Measurements from ENCODE around the gene IMPA2. TPM values are rescaled to one million over a fixed set of nuclear protein-coding genes. Genes with fewer than 3 reads are reported as not detected.

Gene IMPA2
- total RNA-seq, 1 experiment from 2014 or later = 22.4 TPM

- no peak for DNase-seq (ENCODE audit: low spot score)
- H3K27me3 ChIP-seq (replicated peaks; ENCODE audit: insufficient read depth, low read depth, low read length, poor library complexity) = no peaks in the 10 kb centered on the region
- no peak overlapping the region for H3K4me3 ChIP-seq (ENCODE audit: low read depth, low read length, poor library complexity, severe bottlenecking)
- no peaks in the 10 kb centered on the region for H3K36me3 ChIP-seq (ENCODE audit: insufficient read depth, low read length, poor library complexity, severe bottlenecking)
- TF ChIP-seq EZH2 (IDR thresholded peaks at IDR 0.05; ENCODE audit: borderline replicate concordance, low read depth, low read length, poor library complexity, severe bottlenecking) (no peak), CTCF (conservative IDR thresholded peaks at IDR 0.05; ENCODE audit: low read depth, low read length) (no peak)
- POLR2A ChIA-PET (ENCODE audit: low non-redundant PET) = no interaction called here
- intact Hi-C loops (cut with micrococcal nuclease; ENCODE audit: unreplicated experiment) = no loop called here
- no peaks in the 10 kb centered on the region for H3K9me3 ChIP-seq (ENCODE audit: low read depth, low read length, poor library complexity, severe bottlenecking)
- BruUV-seq (replicated peaks) = no TSS peak
- no peaks in the 10 kb centered on the region for H3K4me1 ChIP-seq (ENCODE audit: insufficient read depth, low read length, poor library complexity, severe bottlenecking)
- no peak overlapping the region for H3K27ac ChIP-seq (ENCODE audit: low read depth, low read length, poor library complexity, severe bottlenecking)
- CTCF ChIA-PET = no interaction called here
Measured at GRCh38 chr18:12029786-12030584, 48.7 kb downstream of the IMPA2 start.

- H3K27ac ChIP-seq (ENCODE audit: low read depth, low read length, poor library complexity, severe bottlenecking) = no peak overlapping the region
- no peaks in the 10 kb centered on the region for H3K27me3 ChIP-seq (replicated peaks; ENCODE audit: insufficient read depth, low read depth, low read length, poor library complexity)
- POLR2A ChIA-PET (ENCODE audit: low non-redundant PET) = no interaction called here
- H3K4me1 ChIP-seq (ENCODE audit: insufficient read depth, low read length, poor library complexity, severe bottlenecking) = no peaks in the 10 kb centered on the region
- no peaks in the 10 kb centered on the region for H3K9me3 ChIP-seq (ENCODE audit: low read depth, low read length, poor library complexity, severe bottlenecking)
- no peak overlapping the region for H3K4me3 ChIP-seq (ENCODE audit: low read depth, low read length, poor library complexity, severe bottlenecking)
- intact Hi-C loops (cut with micrococcal nuclease; ENCODE audit: unreplicated experiment) = no loop called here
- CTCF ChIA-PET = no interaction called here
- no TSS peak for BruUV-seq (replicated peaks)
- TF ChIP-seq EZH2 (IDR thresholded peaks at IDR 0.05; ENCODE audit: borderline replicate concordance, low read depth, low read length, poor library complexity, severe bottlenecking) (no peak), CTCF (conservative IDR thresholded peaks at IDR 0.05; ENCODE audit: low read depth, low read length) (no peak)
- no peak for DNase-seq (ENCODE audit: low spot score)
- no peaks in the 10 kb centered on the region for H3K36me3 ChIP-seq (ENCODE audit: insufficient read depth, low read length, poor library complexity, severe bottlenecking)
Measured at GRCh38 chr18:12030670-12031069, 49.4 kb downstream of the IMPA2 start.

DNA sequence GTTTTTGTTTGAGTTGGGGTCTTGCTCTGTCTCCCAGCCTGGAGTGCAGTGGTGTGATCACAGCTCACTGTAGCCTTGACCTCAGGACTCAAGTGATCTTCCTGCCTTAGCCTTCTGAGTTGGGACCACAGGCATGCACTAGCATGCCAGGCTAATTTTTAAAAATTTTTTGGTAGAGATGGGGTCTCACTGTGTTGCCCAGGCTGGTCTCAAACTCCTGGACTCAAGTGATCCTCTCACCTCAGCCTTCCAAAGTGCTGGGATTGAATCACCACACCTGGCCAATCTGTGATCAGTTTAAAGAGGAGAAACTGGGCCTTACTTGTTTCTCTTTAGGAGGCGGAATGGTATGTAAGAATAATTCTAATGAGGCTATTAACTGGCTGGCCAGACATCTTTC is 49.9 kb downstream of the IMPA2 start:
- ChIA-PET POLR2A (ENCODE audit: low non-redundant PET) (no interaction called here), CTCF (no interaction called here)
- H3K27ac ChIP-seq (ENCODE audit: low read depth, low read length, poor library complexity, severe bottlenecking) = no peak overlapping the region
- DNase-seq (ENCODE audit: low spot score) = no peak
- H3K27me3 ChIP-seq (replicated peaks; ENCODE audit: insufficient read depth, low read depth, low read length, poor library complexity) = no peaks in the 10 kb centered on the region
- intact Hi-C loops (cut with micrococcal nuclease; ENCODE audit: unreplicated experiment) = no loop called here
- no peaks in the 10 kb centered on the region for H3K9me3 ChIP-seq (ENCODE audit: low read depth, low read length, poor library complexity, severe bottlenecking)
- no peaks in the 10 kb centered on the region for H3K4me1 ChIP-seq (ENCODE audit: insufficient read depth, low read length, poor library complexity, severe bottlenecking)
- H3K4me3 ChIP-seq (ENCODE audit: low read depth, low read length, poor library complexity, severe bottlenecking) = no peak overlapping the region
- BruUV-seq (replicated peaks) = no TSS peak
- H3K36me3 ChIP-seq (ENCODE audit: insufficient read depth, low read length, poor library complexity, severe bottlenecking) = no peaks in the 10 kb centered on the region
- TF ChIP-seq EZH2 (IDR thresholded peaks at IDR 0.05; ENCODE audit: borderline replicate concordance, low read depth, low read length, poor library complexity, severe bottlenecking) (no peak), CTCF (conservative IDR thresholded peaks at IDR 0.05; ENCODE audit: low read depth, low read length) (no peak)

Measured in A673 (cell line).